ENCODE results near the gene SPATA46.
"Not testable (repeated sequence)": the region's sequence is repeated elsewhere in the genome, so short reads cannot be mapped to it uniquely, and the experiment has no call there.

SPATA46 gene

GRCh38 chr1:162376691-162377090, at the start of gene SPATA46:
Gene SPATA46 (minus strand): TSS chr1:162376854. CDS start chr1:162376790, 64 bp downstream.
- no peak for DNase-seq (ENCODE audit: low read depth)

- no peak for DNase-seq (ENCODE audit: low read depth)
Measured at GRCh38 chr1:162422662-162423375, 46.2 kb upstream of the SPATA46 start.

GRCh38 chr1:162421258-162422164, 44.9 kb upstream of the SPATA46 start:
- no peak for DNase-seq (ENCODE audit: low read depth)

GRCh38 chr1:162420120-162420519, 43.5 kb upstream of the SPATA46 start:
- no peak for DNase-seq (ENCODE audit: low read depth)

GRCh38 chr1:162419450-162419931, 42.8 kb upstream of the SPATA46 start:
- DNase-seq (ENCODE audit: low read depth): not testable (repeated sequence)

GRCh38 chr1:162418584-162418983, 41.9 kb upstream of the SPATA46 start:
- DNase-seq (ENCODE audit: low read depth): not testable (repeated sequence)

- DNase-seq (ENCODE audit: low read depth): no peak
Measured at GRCh38 chr1:162417650-162418049, 41.0 kb upstream of the SPATA46 start.

- no peak for DNase-seq (ENCODE audit: low read depth)
Measured at GRCh38 chr1:162416909-162417308, 40.3 kb upstream of the SPATA46 start.

GRCh38 chr1:162416215-162416614, 39.6 kb upstream of the SPATA46 start:
- DNase-seq (ENCODE audit: low read depth): no peak

GRCh38 chr1:162412002-162412401, 35.3 kb upstream of the SPATA46 start, which contains the start of gene SH2D1B:
Gene SH2D1B (minus strand): TSS chr1:162412136. CDS start chr1:162412016, 120 bp downstream.
- no peak for DNase-seq (ENCODE audit: low read depth)

- DNase-seq (ENCODE audit: low read depth): no peak
Measured at GRCh38 chr1:162407539-162407938, 30.9 kb upstream of the SPATA46 start.

- DNase-seq (ENCODE audit: low read depth): no peak
Measured at GRCh38 chr1:162406811-162407210, 30.2 kb upstream of the SPATA46 start.

GRCh38 chr1:162405800-162406199, 29.1 kb upstream of the SPATA46 start:
- DNase-seq (ENCODE audit: low read depth): no peak

- no peak for DNase-seq (ENCODE audit: low read depth)
Measured at GRCh38 chr1:162404550-162405160, 28.0 kb upstream of the SPATA46 start.

- DNase-seq (ENCODE audit: low read depth): no peak
Measured at GRCh38 chr1:162400790-162401355, 24.2 kb upstream of the SPATA46 start.

GRCh38 chr1:162398999-162399580, 22.4 kb upstream of the SPATA46 start:
- DNase-seq (ENCODE audit: low read depth): no peak

- DNase-seq (ENCODE audit: low read depth): no peak
Measured at GRCh38 chr1:162397943-162398560, 21.4 kb upstream of the SPATA46 start.

- DNase-seq (ENCODE audit: low read depth): no peak
Measured at GRCh38 chr1:162397039-162397448, 20.4 kb upstream of the SPATA46 start.

GRCh38 chr1:162396201-162396906, 19.7 kb upstream of the SPATA46 start:
- DNase-seq (ENCODE audit: low read depth): no peak

- DNase-seq (ENCODE audit: low read depth): no peak
Measured at GRCh38 chr1:162391790-162392563, 15.3 kb upstream of the SPATA46 start.
